ENCODE measurements around the gene SLC38A5. TPM values are rescaled to one million over a fixed set of nuclear protein-coding genes. Genes with fewer than 3 reads are reported as not detected.

SLC38A5 gene
- total RNA-seq, 1 experiment from 2014 or later: 50.6 TPM

DNA sequence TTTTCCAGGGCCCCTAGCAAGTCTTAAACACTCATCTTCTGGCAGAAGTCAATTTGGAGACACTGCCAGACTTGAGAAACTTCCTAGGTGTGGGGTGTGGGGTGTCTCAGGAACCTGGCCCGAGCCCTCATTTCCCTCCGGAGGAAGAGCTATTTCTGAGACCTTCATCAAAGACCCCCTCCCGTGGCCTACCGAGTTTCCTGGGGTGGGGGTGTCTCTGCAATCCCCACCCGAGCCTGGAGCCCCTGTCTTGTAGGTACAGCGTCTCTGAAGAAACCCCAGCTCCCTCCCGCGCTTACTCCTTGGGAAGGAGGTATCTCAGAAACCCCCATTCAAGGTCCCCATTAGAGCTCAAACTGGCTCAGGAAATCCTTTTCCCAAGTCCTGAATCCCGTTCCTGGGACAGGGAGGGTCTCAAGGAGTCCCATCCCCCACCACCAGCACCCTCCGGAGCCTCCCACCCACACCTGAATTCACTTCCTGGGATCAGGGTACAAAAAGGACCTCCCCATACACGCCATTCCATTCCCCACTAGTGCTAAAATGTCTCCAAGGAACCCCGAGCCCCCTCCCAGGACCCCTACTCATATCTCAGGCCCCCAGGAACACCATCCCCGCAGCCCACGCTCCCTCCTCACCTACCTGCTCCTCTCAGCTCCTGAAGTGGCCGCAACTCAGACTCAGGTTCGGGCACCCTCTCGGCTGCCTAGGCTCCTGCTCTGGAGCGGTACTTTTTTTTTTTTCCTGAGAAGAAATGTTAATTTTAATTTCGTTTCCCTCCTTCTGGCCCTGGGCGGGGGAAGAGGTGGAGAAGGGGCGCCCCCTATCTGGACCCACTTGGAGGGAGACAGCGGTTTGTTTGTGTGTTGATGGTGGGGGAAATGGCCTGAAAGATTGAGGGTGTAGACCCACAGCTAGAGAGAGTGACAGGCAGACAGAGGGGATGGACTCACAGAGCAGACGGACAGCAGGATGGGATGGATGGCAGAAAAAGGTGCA lies 1.1 kb downstream of the SLC38A5 start:
- POLR2A ChIA-PET: interaction anchor here (0.9 kb wide), 1 partner anchor 53 kb away, joined by 9 read pairs; the partner anchor contains the start of gene EBP
- peak overlapping the region; percentile 51; the same call in 1 of the 2 replicates for H3K27ac Mint-ChIP-seq
- DNase-seq (ENCODE audit: low spot score) (peak; percentile 48), ATAC-seq (peak; percentile 37)
- CTCF ChIA-PET: interaction anchor here (1.1 to 3.5 kb wide), 3 partner anchors 25 to 386 kb away, joined by 3 to 16 read pairs (median 4); no protein-coding TSS in a partner anchor
- no peaks in the 10 kb centered on the region for H3K9me3 Mint-ChIP-seq
- TF ChIP-seq SMAD3 (CRISPR knock-in tag; IDR thresholded peaks at IDR 0.05; ENCODE audit: borderline replicate concordance) (no peak), ZNF425 (CRISPR knock-in tag; conservative IDR thresholded peaks at IDR 0.05) (no peak), TEAD4 (CRISPR knock-in tag; IDR thresholded peaks at IDR 0.05) (no peak), CREM (CRISPR knock-in tag; IDR thresholded peaks at IDR 0.05) (no peak), RORB (CRISPR knock-in tag; IDR thresholded peaks at IDR 0.05) (no peak), NR2C2 (CRISPR knock-in tag; IDR thresholded peaks at IDR 0.05) (no peak), MAX (CRISPR knock-in tag; IDR thresholded peaks at IDR 0.05) (no peak), ZNF512 (CRISPR knock-in tag; IDR thresholded peaks at IDR 0.05; ENCODE audit: borderline replicate concordance) (no peak), OVOL2 (CRISPR knock-in tag; IDR thresholded peaks at IDR 0.05; ENCODE audit: borderline replicate concordance) (no peak), ZNF317 (CRISPR knock-in tag; IDR thresholded peaks at IDR 0.05; ENCODE audit: borderline replicate concordance, low read depth) (no peak), ZSCAN18 (CRISPR knock-in tag; IDR thresholded peaks at IDR 0.05) (no peak), ATF6 (CRISPR knock-in tag; IDR thresholded peaks at IDR 0.05) (no peak), ZNF671 (CRISPR knock-in tag; IDR thresholded peaks at IDR 0.05) (no peak), NFATC4 (CRISPR knock-in tag; IDR thresholded peaks at IDR 0.05) (no peak), ZNF281 (CRISPR knock-in tag; IDR thresholded peaks at IDR 0.05) (no peak), GRHL2 (CRISPR knock-in tag; IDR thresholded peaks at IDR 0.05; ENCODE audit: insufficient replicate concordance, severe bottlenecking) (no peak), JAZF1 (CRISPR knock-in tag; IDR thresholded peaks at IDR 0.05) (no peak)
- TF ChIP-seq, protein P1, sequence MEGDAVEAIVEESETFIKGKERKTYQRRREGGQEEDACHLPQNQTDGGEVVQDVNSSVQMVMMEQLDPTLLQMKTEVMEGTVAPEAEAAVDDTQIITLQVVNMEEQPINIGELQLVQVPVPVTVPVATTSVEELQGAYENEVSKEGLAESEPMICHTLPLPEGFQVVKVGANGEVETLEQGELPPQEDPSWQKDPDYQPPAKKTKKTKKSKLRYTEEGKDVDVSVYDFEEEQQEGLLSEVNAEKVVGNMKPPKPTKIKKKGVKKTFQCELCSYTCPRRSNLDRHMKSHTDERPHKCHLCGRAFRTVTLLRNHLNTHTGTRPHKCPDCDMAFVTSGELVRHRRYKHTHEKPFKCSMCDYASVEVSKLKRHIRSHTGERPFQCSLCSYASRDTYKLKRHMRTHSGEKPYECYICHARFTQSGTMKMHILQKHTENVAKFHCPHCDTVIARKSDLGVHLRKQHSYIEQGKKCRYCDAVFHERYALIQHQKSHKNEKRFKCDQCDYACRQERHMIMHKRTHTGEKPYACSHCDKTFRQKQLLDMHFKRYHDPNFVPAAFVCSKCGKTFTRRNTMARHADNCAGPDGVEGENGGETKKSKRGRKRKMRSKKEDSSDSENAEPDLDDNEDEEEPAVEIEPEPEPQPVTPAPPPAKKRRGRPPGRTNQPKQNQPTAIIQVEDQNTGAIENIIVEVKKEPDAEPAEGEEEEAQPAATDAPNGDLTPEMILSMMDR (IDR thresholded peaks at IDR 0.05): no peak
- TF ChIP-seq, protein P2, sequence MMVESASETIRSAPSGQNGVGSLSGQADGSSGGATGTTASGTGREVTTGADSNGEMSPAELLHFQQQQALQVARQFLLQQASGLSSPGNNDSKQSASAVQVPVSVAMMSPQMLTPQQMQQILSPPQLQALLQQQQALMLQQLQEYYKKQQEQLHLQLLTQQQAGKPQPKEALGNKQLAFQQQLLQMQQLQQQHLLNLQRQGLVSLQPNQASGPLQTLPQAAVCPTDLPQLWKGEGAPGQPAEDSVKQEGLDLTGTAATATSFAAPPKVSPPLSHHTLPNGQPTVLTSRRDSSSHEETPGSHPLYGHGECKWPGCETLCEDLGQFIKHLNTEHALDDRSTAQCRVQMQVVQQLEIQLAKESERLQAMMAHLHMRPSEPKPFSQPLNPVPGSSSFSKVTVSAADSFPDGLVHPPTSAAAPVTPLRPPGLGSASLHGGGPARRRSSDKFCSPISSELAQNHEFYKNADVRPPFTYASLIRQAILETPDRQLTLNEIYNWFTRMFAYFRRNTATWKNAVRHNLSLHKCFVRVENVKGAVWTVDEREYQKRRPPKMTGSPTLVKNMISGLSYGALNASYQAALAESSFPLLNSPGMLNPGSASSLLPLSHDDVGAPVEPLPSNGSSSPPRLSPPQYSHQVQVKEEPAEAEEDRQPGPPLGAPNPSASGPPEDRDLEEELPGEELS (CRISPR knock-in tag; IDR thresholded peaks at IDR 0.05): no peak
- H3K27me3 Mint-ChIP-seq (ENCODE audit: low read depth): no peaks in the 10 kb centered on the region
- H3K36me3 Mint-ChIP-seq: peaks cover 13% of the 10 kb centered on the region
- peak overlapping the region; percentile 91 for H3K4me3 Mint-ChIP-seq
- H3K4me1 Mint-ChIP-seq: peaks cover 43% of the 10 kb centered on the region
